Esophagus muscularis mucosa (tissue), 4 donors: ENCODE data around the gene SCYGR6. TPM values are rescaled to one million over a fixed set of nuclear protein-coding genes. Genes with fewer than 3 reads are reported as not detected.

Source experiments
- DNase-seq: peaks from one replicate; pipeline ENCODE4 v3.0.0-alpha.2; 2017; ENCODE audit errors: extremely low spot score
- H3K27ac ChIP-seq, 4 donors: fragments of 200-600 bp; sonication (generic); replicated peaks in 1 of 4; 1 replicate in 3 of 4; 2 replicates in 1 of 4; pipeline ENCODE4 v1.5.1; 2016 to 2019; ENCODE audit warnings: mild to moderate bottlenecking in 1 of 4
- H3K27me3 ChIP-seq, 4 donors: fragments of 200-600 bp; sonication (generic); one replicate each; pipeline versions ENCODE4 v1.5.1 to v1.6.0; 2016 to 2019
- H3K36me3 ChIP-seq, 4 donors: fragments of 200-600 bp; sonication (generic); one replicate each; pipeline ENCODE4 v1.5.1; 2016 to 2019
- H3K4me1 ChIP-seq, 4 donors: fragments of 200-600 bp; sonication (generic); one replicate each; pipeline ENCODE4 v1.5.1; 2016 to 2019
- H3K4me3 ChIP-seq, 4 donors: fragments of 200-600 bp; sonication (generic); 1 replicate in 2 of 4; 2 replicates in 2 of 4; pipeline ENCODE4 v1.5.1; 2016 to 2019; ENCODE audit warnings: mild to moderate bottlenecking in 4 of 4, moderate library complexity in 1 of 4
- H3K9me3 ChIP-seq, 4 donors: fragments of 200-600 bp; sonication (generic); 1 replicate in 3 of 4; 2 replicates in 1 of 4; pipeline ENCODE4 v1.5.1; 2016 to 2019
- EP300 ChIP-seq: sonication (generic); formaldehyde crosslinking; IDR thresholded peaks from one replicate; pipeline ENCODE4 v1.6.1; 2017; ENCODE audit warnings: antibody characterized with exemption
- POLR2A ChIP-seq: fragments of 450-650 bp; IDR thresholded peaks from one replicate; pipeline ENCODE4 v1.6.1; 2017; ENCODE audit warnings: antibody characterized with exemption, moderate library complexity, mild to moderate bottlenecking, low read depth
- POLR2AphosphoS5 ChIP-seq, 2 donors: sonication (generic); formaldehyde crosslinking; IDR thresholded peaks; one replicate each; pipeline ENCODE4 v1.6.1; 2017; ENCODE audit warnings: antibody characterized with exemption in 2 of 2
- WGBS: methylation state at CpG from one replicate; pipeline ENCODE4 v1.1.5; 2018; 5-methylcytosine and 5-hydroxymethylcytosine counted together
- intact Hi-C: fragments of 100-400 bp; cut with DNase I; formaldehyde crosslinking; loops from one replicate; pipeline ENCODE4 v1.15.1; 2023
- total RNA-seq, 4 donors: library from RNA; depleted of rRNA; stranded (reverse); fragments of >200 nt; gene quantifications; one replicate each; pipeline versions ENCODE4 v1.1.0 to v1.2.1, GENCODE V29; 2016
- TF ChIP-seq, protein P1 (sequence below), 3 experiments: fragments of 200-600 bp in 2 of 3; fragments of 450-650 bp in 1 of 3; sonication (generic) in 2 of 3; IDR thresholded peaks; one replicate each; pipeline ENCODE4 v1.5.1; 2017 to 2019; ENCODE audit warnings: antibody characterized with exemption in 3 of 3, mild to moderate bottlenecking in 2 of 3, moderate library complexity in 1 of 3

Gene SCYGR6
- total RNA-seq, 4 donors from 2014 or later, result not detected

DNA sequence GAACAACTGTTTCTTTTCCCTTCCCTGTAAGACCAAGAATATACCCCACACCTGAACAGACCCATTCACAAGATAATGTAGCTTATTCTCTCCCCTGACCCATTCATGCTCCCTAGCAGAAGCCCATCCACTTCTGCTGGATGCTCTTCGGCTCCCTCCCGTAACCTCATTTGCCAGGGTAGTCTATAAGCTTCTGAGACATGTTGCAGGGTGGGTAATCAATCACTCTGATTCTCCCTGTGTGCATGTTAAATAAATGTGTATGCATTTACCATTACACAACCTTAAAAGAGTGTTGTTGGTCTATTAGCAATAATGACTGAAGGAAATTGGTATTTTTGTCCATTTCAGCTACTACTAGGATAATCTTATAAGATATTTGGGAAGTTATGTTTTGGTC lies 8.1 kb downstream of the SCYGR6 start:
- Histone ChIP-seq H3K4me1 (peaks cover 0 to 22% (median 19%) of the 10 kb centered on the region in 4 donors), H3K4me3 (no peak overlapping the region), H3K36me3 (no peaks in the 10 kb centered on the region), H3K9me3 (no peaks in the 10 kb centered on the region), H3K27me3 (no peaks in the 10 kb centered on the region), H3K27ac (no peak overlapping the region)
- intact Hi-C loops, result loop anchor here (5.0 kb wide), 1 partner anchor 59 kb away; no protein-coding TSS in a partner anchor
- WGBS, result 93% methylated on average over 2 of the region's 2 CpGs
- TF ChIP-seq EP300 (no peak), POLR2AphosphoS5 (IDR thresholded peaks at IDR 0.05) (no peak), POLR2A (no peak)
- TF ChIP-seq, protein P1, sequence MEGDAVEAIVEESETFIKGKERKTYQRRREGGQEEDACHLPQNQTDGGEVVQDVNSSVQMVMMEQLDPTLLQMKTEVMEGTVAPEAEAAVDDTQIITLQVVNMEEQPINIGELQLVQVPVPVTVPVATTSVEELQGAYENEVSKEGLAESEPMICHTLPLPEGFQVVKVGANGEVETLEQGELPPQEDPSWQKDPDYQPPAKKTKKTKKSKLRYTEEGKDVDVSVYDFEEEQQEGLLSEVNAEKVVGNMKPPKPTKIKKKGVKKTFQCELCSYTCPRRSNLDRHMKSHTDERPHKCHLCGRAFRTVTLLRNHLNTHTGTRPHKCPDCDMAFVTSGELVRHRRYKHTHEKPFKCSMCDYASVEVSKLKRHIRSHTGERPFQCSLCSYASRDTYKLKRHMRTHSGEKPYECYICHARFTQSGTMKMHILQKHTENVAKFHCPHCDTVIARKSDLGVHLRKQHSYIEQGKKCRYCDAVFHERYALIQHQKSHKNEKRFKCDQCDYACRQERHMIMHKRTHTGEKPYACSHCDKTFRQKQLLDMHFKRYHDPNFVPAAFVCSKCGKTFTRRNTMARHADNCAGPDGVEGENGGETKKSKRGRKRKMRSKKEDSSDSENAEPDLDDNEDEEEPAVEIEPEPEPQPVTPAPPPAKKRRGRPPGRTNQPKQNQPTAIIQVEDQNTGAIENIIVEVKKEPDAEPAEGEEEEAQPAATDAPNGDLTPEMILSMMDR (IDR thresholded peaks at IDR 0.05), result no peak
- DNase-seq, result no peak

DNA sequence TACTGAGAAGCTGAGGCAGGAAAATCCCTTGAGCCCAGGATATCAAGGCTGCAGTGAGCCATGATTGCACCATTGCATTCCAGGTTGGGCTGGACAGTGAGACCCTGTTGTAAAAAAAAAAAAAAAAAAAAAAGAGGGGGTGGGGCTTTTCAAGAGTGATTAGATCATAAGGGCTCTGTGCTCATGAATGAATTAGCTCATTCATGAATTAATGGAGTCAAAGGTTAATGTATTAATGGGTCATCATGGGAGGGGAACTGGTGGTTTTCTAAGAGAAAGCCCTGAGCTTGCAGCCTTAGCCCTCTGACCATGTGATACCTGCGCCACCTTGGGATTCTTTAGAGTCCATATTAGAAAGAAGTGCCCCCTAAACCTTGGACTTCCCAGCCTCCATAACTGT lies 11.3 kb downstream of the SCYGR6 start:
- Histone ChIP-seq H3K36me3 (no peaks in the 10 kb centered on the region), H3K27ac (no peak overlapping the region), H3K4me3 (no peak overlapping the region), H3K4me1 (peaks cover 0 to 13% (median 12%) of the 10 kb centered on the region in 4 donors), H3K27me3 (no peaks in the 10 kb centered on the region), H3K9me3 (no peaks in the 10 kb centered on the region)
- intact Hi-C loops, result no loop called here
- 100% methylated on average over 1 of the region's 1 CpG for WGBS
- DNase-seq, result no peak
- no peak for TF ChIP-seq EP300
- TF ChIP-seq POLR2A, result no peak
- no peak for TF ChIP-seq POLR2AphosphoS5 (IDR thresholded peaks at IDR 0.05)
- TF ChIP-seq, protein P1 (IDR thresholded peaks at IDR 0.05), result no peak

DNA sequence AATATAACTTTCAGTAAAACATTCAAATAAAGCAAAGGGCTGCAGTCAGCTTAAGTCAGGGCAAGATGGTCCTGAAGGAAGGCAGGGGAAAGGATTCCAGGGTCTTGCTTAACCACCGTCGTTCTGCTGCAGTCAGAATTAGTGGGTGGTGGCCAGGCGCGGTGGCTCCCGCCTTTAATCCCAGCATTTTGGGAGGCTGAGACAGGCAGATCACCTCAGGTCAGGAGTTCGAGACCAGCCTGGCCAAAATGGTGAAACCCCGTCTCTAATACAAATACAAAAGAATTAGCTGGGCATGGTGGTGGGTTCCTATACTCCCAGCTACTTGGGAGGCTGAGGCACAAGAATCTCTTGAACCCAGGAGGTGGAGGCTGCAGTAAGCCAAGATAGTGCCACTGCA lies 13.6 kb downstream of the SCYGR6 start:
- WGBS, result 91% methylated on average over 7 of the region's 7 CpGs
- Histone ChIP-seq H3K4me3 (no peak overlapping the region), H3K27me3 (no peaks in the 10 kb centered on the region), H3K4me1 (no peaks in the 10 kb centered on the region), H3K27ac (no peak overlapping the region), H3K36me3 (no peaks in the 10 kb centered on the region), H3K9me3 (no peaks in the 10 kb centered on the region)
- TF ChIP-seq, protein P1 (IDR thresholded peaks at IDR 0.05), result no peak
- TF ChIP-seq POLR2AphosphoS5 (IDR thresholded peaks at IDR 0.05) (no peak), POLR2A (no peak), EP300 (no peak)
- peak; percentile 72 for DNase-seq
- intact Hi-C loops, result no loop called here

DNA sequence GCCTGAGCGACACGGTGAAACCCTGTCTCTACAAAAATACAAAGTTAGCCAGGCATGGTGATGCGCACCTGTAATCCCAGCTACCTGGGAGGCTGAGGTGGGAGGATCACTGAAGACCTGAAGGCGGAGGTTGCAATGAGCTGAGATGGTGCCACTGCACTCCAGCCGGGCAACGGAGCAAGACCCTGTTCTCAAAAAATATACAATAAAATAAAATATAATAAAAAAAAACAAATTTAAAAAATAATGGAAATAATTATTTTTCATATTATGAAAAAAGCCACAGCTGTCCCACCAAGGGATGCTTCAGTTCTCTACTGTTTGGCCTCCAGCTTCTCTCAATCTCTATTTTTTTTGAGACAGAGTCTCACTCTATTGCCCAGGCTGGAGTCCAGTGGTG lies 17.2 kb downstream of the SCYGR6 start:
- H3K36me3 ChIP-seq, result no peaks in the 10 kb centered on the region
- TF ChIP-seq EP300 (no peak), POLR2AphosphoS5 (IDR thresholded peaks at IDR 0.05) (no peak), POLR2A (no peak)
- TF ChIP-seq, protein P1 (IDR thresholded peaks at IDR 0.05), result no peak
- H3K9me3 ChIP-seq, result no peaks in the 10 kb centered on the region
- WGBS, result 89% methylated on average over 6 of the region's 6 CpGs
- no peak overlapping the region for H3K27ac ChIP-seq
- DNase-seq, result peak; percentile 62
- no peaks in the 10 kb centered on the region for H3K27me3 ChIP-seq
- no peaks in the 10 kb centered on the region for H3K4me1 ChIP-seq
- H3K4me3 ChIP-seq, result no peak overlapping the region
- intact Hi-C loops, result no loop called here

DNA sequence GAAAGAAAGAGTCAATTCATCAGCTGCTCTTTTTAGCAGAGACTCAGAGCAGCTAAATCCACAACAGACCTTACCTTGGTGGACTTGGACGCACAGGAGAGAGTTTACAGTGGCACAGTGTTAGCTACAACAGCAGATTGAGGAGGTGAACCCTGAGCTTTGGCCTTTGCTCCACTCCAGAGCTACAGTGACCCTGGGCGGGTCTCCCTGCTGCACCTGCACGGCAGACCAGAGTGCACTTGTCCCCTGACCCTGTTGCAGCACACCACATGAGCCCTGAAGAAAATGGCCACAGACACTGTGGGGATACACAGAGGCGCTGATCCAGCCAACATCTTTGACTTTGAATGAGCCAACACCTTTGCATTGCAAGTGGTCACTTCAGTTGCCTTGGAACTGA lies 17.7 kb downstream of the SCYGR6 start:
- intact Hi-C loops, result no loop called here
- TF ChIP-seq, protein P1 (IDR thresholded peaks at IDR 0.05), result no peak
- no peak for TF ChIP-seq POLR2AphosphoS5 (IDR thresholded peaks at IDR 0.05)
- no peak for TF ChIP-seq POLR2A
- no peak for TF ChIP-seq EP300

More for the DNA sequence above, 17.7 kb downstream of the SCYGR6 start:
- Histone ChIP-seq H3K36me3 (no peaks in the 10 kb centered on the region), H3K27ac (no peak overlapping the region), H3K27me3 (no peaks in the 10 kb centered on the region), H3K4me3 (no peak overlapping the region), H3K4me1 (no peaks in the 10 kb centered on the region), H3K9me3 (no peaks in the 10 kb centered on the region)
- WGBS, result 82% methylated on average over 4 of the region's 4 CpGs
- DNase-seq, result peak; percentile 55
